Measurements from ENCODE around the gene C10orf67.

Gene C10orf67

GRCh38 chr10:23200586-23200985 lies 144.0 kb downstream of the C10orf67 start:
- no peak overlapping the region for H3K4me3 ChIP-seq
- no peak overlapping the region for H3K4me2 ChIP-seq
- TF ChIP-seq Cebpa-rat (IDR thresholded peaks at IDR 0.05), result no peak
- no peaks in the 10 kb centered on the region for H4K20me1 ChIP-seq
- no peaks in the 10 kb centered on the region for H3K4me1 ChIP-seq
- peaks cover 18 to 40% (median 29%) of the 10 kb centered on the region in 11 experiments; a peak in 21 of 22 replicates for H3K9me3 ChIP-seq (replicated peaks in 1 of 11)
- H3K27me3 ChIP-seq, result peaks cover 0 to 64% (median 49%) of the 10 kb centered on the region in 11 experiments; a peak in 17 of 22 replicates
- H3K36me3 ChIP-seq, result no peaks in the 10 kb centered on the region
- no peak overlapping the region for H3K27ac ChIP-seq
- H3K9ac ChIP-seq, result no peak overlapping the region

DNA sequence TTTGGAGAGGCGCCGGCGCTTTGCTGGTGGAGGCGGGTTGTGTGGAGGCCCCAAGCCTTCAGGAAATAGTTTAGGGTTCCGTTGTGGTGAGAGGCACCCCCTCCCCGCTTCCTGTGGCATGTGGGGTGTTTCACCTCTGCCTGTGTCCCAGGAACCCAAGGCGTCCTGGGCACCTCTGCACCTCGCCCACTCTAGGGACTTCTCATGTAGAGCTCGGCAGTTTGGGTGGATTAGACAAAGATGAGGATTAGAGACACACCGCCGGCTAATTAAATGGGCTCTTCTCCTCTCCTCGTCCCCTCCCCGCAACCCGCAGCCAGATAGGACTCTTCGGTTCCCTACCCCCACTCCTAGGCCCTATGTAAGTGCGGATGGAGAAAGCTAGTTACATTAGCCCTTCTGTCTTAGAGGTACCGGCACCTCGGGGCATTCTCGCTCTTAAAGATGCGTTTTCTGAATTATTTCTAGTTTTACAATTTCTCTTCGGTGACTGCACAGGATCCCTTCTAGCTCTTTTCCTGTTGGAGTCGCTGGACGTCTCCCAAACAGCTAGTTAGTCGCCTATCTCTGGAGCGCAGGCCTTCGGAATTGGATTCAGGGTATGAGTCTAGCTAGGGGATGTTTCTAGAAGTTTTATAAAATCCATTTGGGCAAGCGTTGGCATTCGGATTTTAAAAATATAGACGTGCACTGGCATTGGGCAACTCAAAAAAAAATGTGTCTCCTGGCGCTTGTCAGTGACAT lies 144.7 kb downstream of the C10orf67 start:
- no peak overlapping the region for H3K4me2 ChIP-seq
- peaks cover 0 to 63% (median 48%) of the 10 kb centered on the region in 11 experiments; a peak in 17 of 22 replicates for H3K27me3 ChIP-seq
- no peak overlapping the region for H3K4me3 ChIP-seq
- H3K36me3 ChIP-seq, result no peaks in the 10 kb centered on the region
- no peak overlapping the region for H3K9ac ChIP-seq
- H3K27ac ChIP-seq, result no peak overlapping the region
- H4K20me1 ChIP-seq, result no peaks in the 10 kb centered on the region
- no peaks in the 10 kb centered on the region for H3K4me1 ChIP-seq
- no peak for TF ChIP-seq Cebpa-rat (IDR thresholded peaks at IDR 0.05)
- peaks cover 24 to 47% (median 34%) of the 10 kb centered on the region in 11 experiments for H3K9me3 ChIP-seq (replicated peaks in 1 of 11)

- H3K4me3 ChIP-seq, result no peak overlapping the region
- H3K4me1 ChIP-seq, result no peaks in the 10 kb centered on the region
- no peak overlapping the region for H3K4me2 ChIP-seq
- H3K36me3 ChIP-seq, result no peaks in the 10 kb centered on the region
- H3K9ac ChIP-seq, result no peak overlapping the region
- no peak overlapping the region for H3K27ac ChIP-seq
- no peaks in the 10 kb centered on the region for H4K20me1 ChIP-seq
- TF ChIP-seq Cebpa-rat (IDR thresholded peaks at IDR 0.05), result no peak
- H3K9me3 ChIP-seq (replicated peaks in 1 of 11), result peaks cover 30 to 51% (median 40%) of the 10 kb centered on the region in 11 experiments
- H3K27me3 ChIP-seq, result peaks cover 0 to 55% (median 42%) of the 10 kb centered on the region in 11 experiments; a peak in 17 of 22 replicates
Observed at GRCh38 chr10:23198940-23199767, 145.4 kb downstream of the C10orf67 start.

DNA sequence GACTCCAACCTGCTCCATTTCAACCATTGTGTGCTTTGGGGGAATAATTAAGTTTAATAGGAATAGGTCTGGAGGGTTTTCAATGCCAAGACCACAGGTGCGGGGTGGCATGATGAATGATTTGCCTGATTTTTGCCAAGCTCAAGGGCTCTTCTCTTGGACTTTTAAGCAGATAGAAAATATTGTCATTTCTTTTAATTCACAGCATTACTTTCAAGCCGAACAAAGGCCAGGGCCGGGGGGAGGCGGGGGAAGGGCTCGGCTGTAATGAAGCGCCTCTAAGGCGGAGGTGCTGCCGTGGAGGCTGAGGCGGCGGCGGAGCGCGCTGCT lies 146.0 kb downstream of the C10orf67 start:
- no peak for TF ChIP-seq Cebpa-rat (IDR thresholded peaks at IDR 0.05)

GRCh38 chr10:23197416-23197861 lies 147.2 kb downstream of the C10orf67 start:
- Histone ChIP-seq H3K9ac (no peak overlapping the region), H4K20me1 (no peaks in the 10 kb centered on the region), H3K9me3 (replicated peaks in 1 of 11) (peaks cover 41 to 51% (median 45%) of the 10 kb centered on the region in 11 experiments), H3K27ac (no peak overlapping the region), H3K4me2 (no peak overlapping the region), H3K36me3 (no peaks in the 10 kb centered on the region), H3K4me1 (no peaks in the 10 kb centered on the region), H3K4me3 (no peak overlapping the region), H3K27me3 (peaks cover 0 to 40% (median 25%) of the 10 kb centered on the region in 11 experiments; a peak in 16 of 22 replicates)
- no peak for TF ChIP-seq Cebpa-rat (IDR thresholded peaks at IDR 0.05)

More for the DNA sequence above, 146.0 kb downstream of the C10orf67 start:
- Histone ChIP-seq H4K20me1 (no peaks in the 10 kb centered on the region), H3K4me3 (no peak overlapping the region), H3K4me2 (no peak overlapping the region), H3K27ac (no peak overlapping the region), H3K9me3 (replicated peaks in 1 of 11) (peaks cover 32 to 48% (median 38%) of the 10 kb centered on the region in 11 experiments), H3K27me3 (peaks cover 0 to 49% (median 36%) of the 10 kb centered on the region in 11 experiments; a peak in 17 of 22 replicates), H3K9ac (no peak overlapping the region), H3K36me3 (no peaks in the 10 kb centered on the region), H3K4me1 (no peaks in the 10 kb centered on the region)

DNA sequence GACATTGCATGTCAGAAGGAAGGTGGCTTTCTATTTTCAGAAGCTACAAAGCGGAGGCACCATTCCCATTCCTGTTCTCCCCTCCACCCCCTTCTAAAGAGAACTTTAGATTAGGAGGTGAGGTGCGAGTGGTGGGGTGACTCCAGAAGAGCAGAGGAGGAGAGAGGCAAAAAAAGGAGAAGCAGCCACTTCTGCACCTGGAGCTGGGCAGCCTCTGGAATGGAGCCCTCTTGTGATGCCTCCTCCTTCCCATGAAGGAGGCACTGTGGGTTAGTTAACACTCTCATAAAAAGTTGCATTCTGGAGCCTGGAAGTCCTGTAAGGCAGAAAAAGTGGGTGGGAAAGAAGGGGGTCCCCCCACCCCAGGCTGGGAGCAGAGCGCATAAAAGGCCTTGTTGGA lies 147.7 kb downstream of the C10orf67 start:
- Histone ChIP-seq H3K36me3 (no peaks in the 10 kb centered on the region), H3K27ac (no peak overlapping the region), H3K4me2 (no peak overlapping the region), H3K4me3 (no peak overlapping the region), H3K9ac (no peak overlapping the region), H3K4me1 (no peaks in the 10 kb centered on the region), H3K9me3 (replicated peaks in 1 of 11) (peaks cover 46 to 56% (median 51%) of the 10 kb centered on the region in 11 experiments), H3K27me3 (peaks cover 0 to 40% (median 23%) of the 10 kb centered on the region in 11 experiments; a peak in 16 of 22 replicates), H4K20me1 (no peaks in the 10 kb centered on the region)
- no peak for TF ChIP-seq Cebpa-rat (IDR thresholded peaks at IDR 0.05)

DNA sequence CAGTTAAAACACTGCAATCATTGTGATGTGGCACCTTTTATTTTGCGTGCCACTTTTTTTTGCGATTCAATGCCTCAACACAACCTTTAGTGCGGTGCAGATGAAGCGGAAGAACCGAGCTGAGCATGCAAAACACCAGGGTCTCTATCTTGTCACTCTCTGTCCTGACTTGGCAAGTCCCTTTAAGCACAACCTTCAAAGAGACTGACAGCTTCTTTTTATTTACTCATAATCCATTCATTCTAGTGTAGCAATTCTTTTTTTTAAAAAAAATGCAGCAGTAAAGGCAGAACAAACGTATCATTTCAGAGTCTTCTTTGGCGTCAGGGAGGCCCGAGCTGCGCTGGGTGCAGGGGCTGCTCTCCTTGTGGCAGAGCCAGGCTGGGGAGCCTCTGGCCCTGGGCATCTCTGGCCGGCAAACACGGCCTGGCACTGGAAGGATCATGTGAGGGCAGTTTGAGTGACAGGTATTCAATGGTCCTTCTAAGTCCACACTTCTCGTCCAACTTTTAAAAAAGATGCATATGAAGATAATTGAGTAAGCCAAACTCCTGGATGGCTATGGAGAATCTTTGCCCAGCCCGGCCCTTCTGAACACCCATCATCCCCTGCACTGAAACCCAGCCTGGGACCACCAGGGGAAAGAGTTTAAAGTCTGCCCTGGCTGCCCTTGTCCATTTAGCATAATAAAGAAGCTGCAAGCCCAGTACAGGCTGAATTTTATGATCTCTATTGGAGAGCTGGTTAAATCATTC lies 148.6 kb downstream of the C10orf67 start:
- peaks cover 0 to 40% (median 23%) of the 10 kb centered on the region in 11 experiments; a peak in 16 of 22 replicates for H3K27me3 ChIP-seq
- H3K4me3 ChIP-seq, result no peak overlapping the region
- H4K20me1 ChIP-seq, result no peaks in the 10 kb centered on the region
- no peak overlapping the region for H3K27ac ChIP-seq
- H3K9me3 ChIP-seq (replicated peaks in 1 of 11), result peaks cover 55 to 65% (median 59%) of the 10 kb centered on the region in 11 experiments
- H3K9ac ChIP-seq, result no peak overlapping the region
- no peak for TF ChIP-seq Cebpa-rat (IDR thresholded peaks at IDR 0.05)
- H3K36me3 ChIP-seq, result no peaks in the 10 kb centered on the region
- H3K4me2 ChIP-seq, result no peak overlapping the region
- H3K4me1 ChIP-seq, result no peaks in the 10 kb centered on the region

GRCh38 chr10:23194966-23195845 lies 149.4 kb downstream of the C10orf67 start:
- Histone ChIP-seq H3K9ac (no peak overlapping the region), H3K9me3 (replicated peaks in 1 of 11) (peaks cover 53 to 67% (median 61%) of the 10 kb centered on the region in 11 experiments), H4K20me1 (no peaks in the 10 kb centered on the region), H3K4me3 (no peak overlapping the region), H3K4me1 (no peaks in the 10 kb centered on the region), H3K27me3 (peaks cover 0 to 32% (median 16%) of the 10 kb centered on the region in 11 experiments; a peak in 16 of 22 replicates), H3K4me2 (no peak overlapping the region), H3K27ac (no peak overlapping the region), H3K36me3 (no peaks in the 10 kb centered on the region)
- no peak for TF ChIP-seq Cebpa-rat (IDR thresholded peaks at IDR 0.05)
